ENCODE results near the gene PRR29. TPM values are rescaled to one million over a fixed set of nuclear protein-coding genes. Genes with fewer than 3 reads are reported as not detected.

PRR29 gene
- under 1 TPM; 0.07 to 0.22 TPM for polyA plus RNA-seq

- H3K9me3 ChIP-seq (ENCODE audit: control insufficient read depth in 2 of 2, insufficient read depth in 1 of 2, low read depth in 1 of 2, low read length in 1 of 2): peaks cover 0 to 2% of the 10 kb centered on the region in 2 donors
- H3K4me1 ChIP-seq (ENCODE audit: control insufficient read depth in 2 of 2, insufficient read depth in 2 of 2, low read length in 1 of 2): peaks cover 3 to 18% of the 10 kb centered on the region in 2 donors
- H3K27ac ChIP-seq (ENCODE audit: low read depth in 2 of 2, low read length in 1 of 2): no peak within 1 kb of the TSS
- 1 to 2% methylated on average over 32 to 43 of the region's 43 CpGs for WGBS, 2 donors
- H3K27me3 ChIP-seq (ENCODE audit: control insufficient read depth in 1 of 2, insufficient read depth in 2 of 2, low read length in 2 of 2): peaks cover 0 to 3% of the 10 kb centered on the region in 2 donors
- H3K36me3 ChIP-seq (ENCODE audit: control insufficient read depth in 2 of 2, insufficient read depth in 2 of 2, low read length in 1 of 2): no peaks in the 10 kb centered on the region
- peak within 1 kb of the TSS; percentile 40 to 41 for H3K4me3 ChIP-seq (ENCODE audit: low read depth in 1 of 2, low read length in 2 of 2)
Measured at GRCh38 chr17:63998050-63998720, at the start of gene PRR29. Gene PRR29 (plus strand): TSS chr17:63998351. CDS start chr17:63998365, 14 bp downstream.

- Histone ChIP-seq H3K4me1 (ENCODE audit: control insufficient read depth in 2 of 2, insufficient read depth in 2 of 2, low read length in 1 of 2) (peaks cover 2 to 3% of the 10 kb centered on the region in 2 donors), H3K27me3 (ENCODE audit: control insufficient read depth in 1 of 2, insufficient read depth in 2 of 2, low read length in 2 of 2) (no peaks in the 10 kb centered on the region), H3K4me3 (ENCODE audit: low read depth in 1 of 2, low read length in 2 of 2) (no peak overlapping the region), H3K27ac (ENCODE audit: low read depth in 2 of 2, low read length in 1 of 2) (no peak overlapping the region), H3K9me3 (ENCODE audit: control insufficient read depth in 2 of 2, insufficient read depth in 1 of 2, low read depth in 1 of 2, low read length in 1 of 2) (no peaks in the 10 kb centered on the region), H3K36me3 (ENCODE audit: control insufficient read depth in 2 of 2, insufficient read depth in 2 of 2, low read length in 1 of 2) (no peaks in the 10 kb centered on the region)
- 88 to 89% methylated on average over 9 of the region's 9 CpGs for WGBS, 2 donors
Measured at GRCh38 chr17:63948521-63948920, 49.6 kb upstream of the PRR29 start.

- 65 to 71% methylated on average over 18 of the region's 18 CpGs for WGBS, 2 donors
- Histone ChIP-seq H3K4me1 (ENCODE audit: control insufficient read depth in 2 of 2, insufficient read depth in 2 of 2, low read length in 1 of 2) (peaks cover 2 to 3% of the 10 kb centered on the region in 2 donors), H3K36me3 (ENCODE audit: control insufficient read depth in 2 of 2, insufficient read depth in 2 of 2, low read length in 1 of 2) (no peaks in the 10 kb centered on the region), H3K27ac (ENCODE audit: low read depth in 2 of 2, low read length in 1 of 2) (no peak overlapping the region), H3K27me3 (ENCODE audit: control insufficient read depth in 1 of 2, insufficient read depth in 2 of 2, low read length in 2 of 2) (no peaks in the 10 kb centered on the region), H3K4me3 (ENCODE audit: low read depth in 1 of 2, low read length in 2 of 2) (no peak overlapping the region), H3K9me3 (ENCODE audit: control insufficient read depth in 2 of 2, insufficient read depth in 1 of 2, low read depth in 1 of 2, low read length in 1 of 2) (no peaks in the 10 kb centered on the region)
Measured at GRCh38 chr17:63949576-63950250, 48.4 kb upstream of the PRR29 start.

- H3K4me3 ChIP-seq (ENCODE audit: low read depth in 1 of 2, low read length in 2 of 2): no peak overlapping the region
- no peak overlapping the region for H3K27ac ChIP-seq (ENCODE audit: low read depth in 2 of 2, low read length in 1 of 2)
- no peaks in the 10 kb centered on the region for H3K27me3 ChIP-seq (ENCODE audit: control insufficient read depth in 1 of 2, insufficient read depth in 2 of 2, low read length in 2 of 2)
- WGBS, 2 donors: 83 to 85% methylated on average over 29 of the region's 29 CpGs
- H3K9me3 ChIP-seq (ENCODE audit: control insufficient read depth in 2 of 2, insufficient read depth in 1 of 2, low read depth in 1 of 2, low read length in 1 of 2): no peaks in the 10 kb centered on the region
- no peaks in the 10 kb centered on the region for H3K36me3 ChIP-seq (ENCODE audit: control insufficient read depth in 2 of 2, insufficient read depth in 2 of 2, low read length in 1 of 2)
- H3K4me1 ChIP-seq (ENCODE audit: control insufficient read depth in 2 of 2, insufficient read depth in 2 of 2, low read length in 1 of 2): peaks cover 0 to 3% of the 10 kb centered on the region in 2 donors
Measured at GRCh38 chr17:63950940-63951907, 46.9 kb upstream of the PRR29 start.

- H3K27me3 ChIP-seq (ENCODE audit: control insufficient read depth in 1 of 2, insufficient read depth in 2 of 2, low read length in 2 of 2): no peaks in the 10 kb centered on the region
- H3K4me1 ChIP-seq (ENCODE audit: control insufficient read depth in 2 of 2, insufficient read depth in 2 of 2, low read length in 1 of 2): no peaks in the 10 kb centered on the region
- no peaks in the 10 kb centered on the region for H3K9me3 ChIP-seq (ENCODE audit: control insufficient read depth in 2 of 2, insufficient read depth in 1 of 2, low read depth in 1 of 2, low read length in 1 of 2)
- no peak overlapping the region for H3K27ac ChIP-seq (ENCODE audit: low read depth in 2 of 2, low read length in 1 of 2)
- no peak overlapping the region for H3K4me3 ChIP-seq (ENCODE audit: low read depth in 1 of 2, low read length in 2 of 2)
- no peaks in the 10 kb centered on the region for H3K36me3 ChIP-seq (ENCODE audit: control insufficient read depth in 2 of 2, insufficient read depth in 2 of 2, low read length in 1 of 2)
- WGBS, 2 donors: 50 to 54% methylated on average over 11 of the region's 11 CpGs
Measured at GRCh38 chr17:63954402-63955063, 43.6 kb upstream of the PRR29 start.

- Histone ChIP-seq H3K4me3 (ENCODE audit: low read depth in 1 of 2, low read length in 2 of 2) (no peak overlapping the region), H3K27ac (ENCODE audit: low read depth in 2 of 2, low read length in 1 of 2) (no peak overlapping the region)
- WGBS, 2 donors: 80 to 84% methylated on average over 11 of the region's 11 CpGs
Measured at GRCh38 chr17:63955232-63955631, 42.9 kb upstream of the PRR29 start.

GRCh38 chr17:63955791-63956190 is 42.4 kb upstream of the PRR29 start:
- H3K4me3 ChIP-seq (ENCODE audit: low read depth in 1 of 2, low read length in 2 of 2): no peak overlapping the region
- no peaks in the 10 kb centered on the region for H3K27me3 ChIP-seq (ENCODE audit: control insufficient read depth in 1 of 2, insufficient read depth in 2 of 2, low read length in 2 of 2)
- no peaks in the 10 kb centered on the region for H3K9me3 ChIP-seq (ENCODE audit: control insufficient read depth in 2 of 2, insufficient read depth in 1 of 2, low read depth in 1 of 2, low read length in 1 of 2)
- H3K4me1 ChIP-seq (ENCODE audit: control insufficient read depth in 2 of 2, insufficient read depth in 2 of 2, low read length in 1 of 2): peaks cover 0 to 3% of the 10 kb centered on the region in 2 donors
- no peak overlapping the region for H3K27ac ChIP-seq (ENCODE audit: low read depth in 2 of 2, low read length in 1 of 2)
- 86 to 90% methylated on average over 4 of the region's 4 CpGs for whole genome bisulfite sequencing, 2 donors
- no peaks in the 10 kb centered on the region for H3K36me3 ChIP-seq (ENCODE audit: control insufficient read depth in 2 of 2, insufficient read depth in 2 of 2, low read length in 1 of 2)

More at GRCh38 chr17:63955232-63955631, 42.9 kb upstream of the PRR29 start:
- Histone ChIP-seq H3K4me1 (ENCODE audit: control insufficient read depth in 2 of 2, insufficient read depth in 2 of 2, low read length in 1 of 2) (peaks cover 0 to 3% of the 10 kb centered on the region in 2 donors), H3K9me3 (ENCODE audit: control insufficient read depth in 2 of 2, insufficient read depth in 1 of 2, low read depth in 1 of 2, low read length in 1 of 2) (no peaks in the 10 kb centered on the region), H3K27me3 (ENCODE audit: control insufficient read depth in 1 of 2, insufficient read depth in 2 of 2, low read length in 2 of 2) (no peaks in the 10 kb centered on the region), H3K36me3 (ENCODE audit: control insufficient read depth in 2 of 2, insufficient read depth in 2 of 2, low read length in 1 of 2) (no peaks in the 10 kb centered on the region)

GRCh38 chr17:63956296-63956920 is 41.7 kb upstream of the PRR29 start:
- peaks cover 0 to 6% of the 10 kb centered on the region in 2 donors for H3K4me1 ChIP-seq (ENCODE audit: control insufficient read depth in 2 of 2, insufficient read depth in 2 of 2, low read length in 1 of 2)
- H3K27ac ChIP-seq (ENCODE audit: low read depth in 2 of 2, low read length in 1 of 2): no peak overlapping the region
- no peak overlapping the region for H3K4me3 ChIP-seq (ENCODE audit: low read depth in 1 of 2, low read length in 2 of 2)
- no peaks in the 10 kb centered on the region for H3K36me3 ChIP-seq (ENCODE audit: control insufficient read depth in 2 of 2, insufficient read depth in 2 of 2, low read length in 1 of 2)
- H3K27me3 ChIP-seq (ENCODE audit: control insufficient read depth in 1 of 2, insufficient read depth in 2 of 2, low read length in 2 of 2): no peaks in the 10 kb centered on the region
- no peaks in the 10 kb centered on the region for H3K9me3 ChIP-seq (ENCODE audit: control insufficient read depth in 2 of 2, insufficient read depth in 1 of 2, low read depth in 1 of 2, low read length in 1 of 2)
- WGBS, 2 donors: 95 to 98% methylated on average over 5 of the region's 5 CpGs

All from esophagus (tissue), 2 donors.